Subcutaneous abdominal adipose tissue (tissue), 5 donors: ENCODE results near the gene KCNH1.

ENCODE experiments used
- H3K27ac ChIP-seq: one replicate; pipeline ENCODE4 v1.7.0; 2013; ENCODE audit warnings: low read depth, mild to moderate bottlenecking, inconsistent platforms, low read length, moderate library complexity
- H3K27me3 ChIP-seq, 5 donors: one replicate each; pipeline ENCODE4 v1.7.0; 2013; ENCODE audit warnings: low read length in 5 of 5, inconsistent platforms in 1 of 5; ENCODE audit not compliant: control insufficient read depth in 5 of 5, insufficient read depth in 4 of 5
- H3K36me3 ChIP-seq, 5 donors: one replicate each; pipeline ENCODE4 v1.7.0; 2013; ENCODE audit warnings: low read length in 5 of 5; ENCODE audit not compliant: control insufficient read depth in 5 of 5, insufficient read depth in 5 of 5
- H3K4me1 ChIP-seq, 5 donors: one replicate each; pipeline ENCODE4 v1.7.0; 2013; ENCODE audit warnings: low read length in 5 of 5, mild to moderate bottlenecking in 3 of 5, moderate library complexity in 1 of 5; ENCODE audit not compliant: control insufficient read depth in 5 of 5, insufficient read depth in 5 of 5
- H3K4me3 ChIP-seq, 5 donors: one replicate each; pipeline ENCODE4 v1.7.0; 2013; ENCODE audit warnings: low read length in 5 of 5, low read depth in 1 of 5
- H3K9ac ChIP-seq, 5 donors: one replicate each; pipeline ENCODE4 v1.7.0; 2013; ENCODE audit warnings: low read length in 5 of 5, mild to moderate bottlenecking in 4 of 5, moderate library complexity in 3 of 5
- H3K9me3 ChIP-seq, 5 donors: one replicate each; pipeline ENCODE4 v1.7.0; 2013; ENCODE audit warnings: low read length in 5 of 5; ENCODE audit not compliant: control insufficient read depth in 5 of 5
- donor health status: healthy.
- donor health status: healthy.
- donor health status: healthy.
- donor health status: healthy.
- donor health status: healthy.

KCNH1 gene

DNA sequence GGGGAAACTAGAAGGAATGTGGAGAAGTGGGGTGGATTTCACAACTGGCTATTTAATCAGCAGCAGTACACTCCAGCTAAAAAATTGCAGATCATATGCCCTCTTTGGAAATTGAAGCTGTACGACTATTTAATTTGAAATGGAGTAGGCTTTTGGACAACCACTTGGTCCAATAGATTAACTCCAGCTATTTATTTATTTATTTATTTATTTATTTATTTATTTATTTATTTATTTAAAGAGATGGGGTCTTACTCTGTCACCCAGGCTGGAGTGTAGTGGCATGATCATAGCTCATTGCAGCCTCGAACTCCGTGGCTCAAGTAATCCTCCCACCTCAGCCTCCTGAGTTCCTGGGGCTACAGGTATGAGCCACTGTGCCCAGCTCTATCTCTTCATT, 312.3 kb downstream of the KCNH1 start:
- Histone ChIP-seq H3K9ac (no peak overlapping the region), H3K4me3 (no peak overlapping the region), H3K36me3 (no peaks in the 10 kb centered on the region), H3K9me3 (no peaks in the 10 kb centered on the region), H3K27me3 (no peaks in the 10 kb centered on the region), H3K27ac (no peak overlapping the region), H3K4me1 (no peaks in the 10 kb centered on the region)

DNA sequence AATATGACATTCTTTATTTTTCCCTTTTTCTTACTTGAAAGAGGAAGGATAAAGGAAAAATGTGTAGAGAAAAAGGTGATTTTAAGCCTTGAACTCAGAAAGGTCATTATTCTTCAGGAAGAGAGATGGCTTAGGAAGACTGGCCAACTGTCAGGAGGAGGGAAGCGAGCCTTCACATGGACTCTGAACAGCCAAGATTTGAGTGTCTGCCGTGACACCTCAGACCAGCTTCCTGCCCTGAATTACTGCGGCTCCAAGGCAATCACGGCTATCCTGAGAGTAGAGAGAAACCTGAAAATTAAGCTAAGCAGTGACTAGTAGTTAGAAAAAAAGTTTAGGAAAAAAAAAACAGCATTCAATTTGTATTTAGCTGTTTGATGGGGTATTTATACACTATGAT, 314.7 kb downstream of the KCNH1 start:
- Histone ChIP-seq H3K36me3 (no peaks in the 10 kb centered on the region), H3K4me3 (no peak overlapping the region), H3K9ac (no peak overlapping the region)

DNA sequence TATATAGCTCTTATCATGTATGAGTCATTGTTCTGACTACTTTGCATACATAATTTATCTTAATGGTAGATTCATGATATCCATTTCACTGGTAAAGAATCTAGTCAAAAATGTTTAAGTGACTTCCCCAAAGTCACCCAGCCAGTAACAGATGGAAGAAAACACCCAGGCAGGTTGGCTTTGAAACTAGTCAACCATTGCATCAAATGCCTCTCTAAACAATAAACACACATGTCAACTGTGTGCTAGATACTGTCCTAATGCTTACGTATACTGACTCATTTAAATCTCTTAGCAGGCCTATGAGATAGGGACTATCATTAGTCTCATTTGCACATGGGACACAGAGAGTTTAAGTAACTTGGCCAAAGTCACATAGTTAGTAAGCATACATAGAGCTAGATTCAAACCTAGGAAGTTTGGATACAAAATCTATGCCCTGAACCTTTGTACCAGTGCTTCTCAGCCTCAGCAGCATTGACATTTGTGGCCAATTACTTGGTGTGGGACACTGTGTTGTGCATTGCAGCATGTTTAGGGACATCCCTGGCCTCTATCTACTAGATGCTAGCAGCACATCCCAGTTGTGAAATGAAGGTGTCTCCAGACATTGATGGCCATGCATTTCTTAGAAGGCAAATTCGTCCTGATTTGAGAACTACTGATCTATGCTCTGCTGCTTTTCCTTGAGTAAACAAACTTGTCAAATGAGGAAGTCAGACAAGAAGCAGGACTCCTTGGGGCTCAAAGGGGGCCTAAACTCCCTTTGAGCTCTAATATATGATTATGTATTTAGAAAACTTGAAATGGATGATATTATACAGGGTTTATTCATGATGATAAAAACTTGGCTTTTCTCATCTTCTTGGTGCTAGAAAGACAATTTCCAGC, 316.3 kb downstream of the KCNH1 start:
- H3K4me3 ChIP-seq: no peak overlapping the region
- no peaks in the 10 kb centered on the region for H3K4me1 ChIP-seq
- H3K9me3 ChIP-seq: no peaks in the 10 kb centered on the region
- no peaks in the 10 kb centered on the region for H3K36me3 ChIP-seq
- H3K27ac ChIP-seq: no peak overlapping the region
- H3K27me3 ChIP-seq: no peaks in the 10 kb centered on the region
- no peak overlapping the region for H3K9ac ChIP-seq

More for the DNA sequence above, 314.7 kb downstream of the KCNH1 start:
- H3K4me1 ChIP-seq: no peaks in the 10 kb centered on the region
- no peaks in the 10 kb centered on the region for H3K27me3 ChIP-seq
- no peaks in the 10 kb centered on the region for H3K9me3 ChIP-seq
- H3K27ac ChIP-seq: no peak overlapping the region

DNA sequence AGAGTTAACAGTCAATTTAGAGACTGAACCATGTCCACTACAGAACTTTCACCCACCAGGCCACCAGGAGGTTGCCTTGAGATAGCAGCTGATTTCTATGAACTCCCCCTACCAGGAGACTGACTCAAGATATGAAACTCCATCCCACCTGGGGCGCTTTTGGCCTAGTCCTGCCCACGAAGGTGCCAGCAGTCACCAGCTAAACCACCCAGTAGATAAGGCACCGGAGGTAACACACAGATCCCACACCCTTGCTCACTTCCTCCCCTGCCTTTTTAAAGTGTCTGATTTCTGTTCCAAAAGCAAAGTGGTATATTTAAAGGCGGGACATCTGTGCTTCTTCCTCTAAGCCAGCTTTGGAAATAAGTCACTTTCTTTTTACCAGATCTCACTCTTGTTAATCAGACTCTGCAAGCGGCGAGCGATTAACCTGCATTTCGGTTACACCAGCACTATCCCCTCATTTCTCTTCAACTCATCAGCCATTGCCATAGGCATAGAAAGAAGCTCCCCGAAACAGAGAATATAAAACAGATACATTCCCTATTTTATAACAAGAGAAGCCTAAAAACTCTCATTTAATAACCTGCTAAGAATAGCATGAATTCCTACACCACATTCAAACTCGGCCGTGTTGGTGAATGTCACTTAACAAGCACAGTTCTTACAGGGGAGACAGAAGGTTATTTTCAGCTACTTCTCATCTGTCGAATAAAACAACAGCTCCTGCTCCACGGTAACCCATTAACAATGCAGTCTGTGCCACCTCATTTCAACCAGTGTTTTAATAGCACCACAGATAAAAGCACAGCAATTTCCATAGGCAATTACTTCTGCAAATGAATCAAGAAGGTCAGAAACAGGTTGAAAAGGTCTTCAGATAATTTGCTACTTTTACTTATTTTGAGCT, 318.1 kb downstream of the KCNH1 start:
- Histone ChIP-seq H3K4me3 (no peak overlapping the region), H3K27me3 (no peaks in the 10 kb centered on the region), H3K9me3 (no peaks in the 10 kb centered on the region), H3K27ac (no peak overlapping the region), H3K36me3 (no peaks in the 10 kb centered on the region), H3K9ac (no peak overlapping the region), H3K4me1 (no peaks in the 10 kb centered on the region)

DNA sequence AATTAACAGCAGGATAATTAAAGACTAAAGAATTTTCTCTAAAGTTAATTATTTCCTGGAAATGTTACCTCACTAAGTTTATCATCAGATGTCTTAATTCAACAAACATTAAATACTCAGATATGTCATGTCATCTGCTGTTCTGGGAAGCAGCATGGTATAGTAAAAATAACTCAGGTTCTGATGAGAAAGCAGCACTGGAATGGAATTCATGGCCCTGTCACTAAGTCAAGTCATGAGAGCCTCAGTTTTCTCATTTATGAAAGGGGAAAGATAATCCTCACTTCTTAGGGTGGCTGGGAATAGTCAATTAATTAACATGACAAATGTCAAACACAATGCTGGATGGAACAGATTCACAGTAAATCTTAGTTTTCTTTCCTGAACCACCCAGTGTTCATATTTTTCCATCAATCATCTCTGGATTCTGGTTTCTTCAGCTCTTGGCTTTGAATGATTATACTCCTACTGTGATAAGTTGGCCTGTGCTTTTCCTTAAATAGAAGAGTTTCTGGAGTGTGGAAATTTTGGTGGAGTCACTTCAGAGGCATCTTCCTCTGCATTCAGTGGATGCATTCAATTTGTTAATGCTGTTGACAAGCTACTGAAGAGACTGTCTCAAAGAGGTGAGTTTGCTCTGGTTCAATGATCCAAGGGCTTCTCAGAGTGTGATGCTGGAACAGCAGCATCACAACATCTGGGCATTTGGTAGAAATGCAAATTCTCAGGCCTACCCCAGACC, 319.4 kb downstream of the KCNH1 start:
- Histone ChIP-seq H3K9me3 (no peaks in the 10 kb centered on the region), H3K4me3 (no peak overlapping the region), H3K4me1 (no peaks in the 10 kb centered on the region), H3K27ac (no peak overlapping the region), H3K9ac (no peak overlapping the region), H3K27me3 (no peaks in the 10 kb centered on the region), H3K36me3 (no peaks in the 10 kb centered on the region)

DNA sequence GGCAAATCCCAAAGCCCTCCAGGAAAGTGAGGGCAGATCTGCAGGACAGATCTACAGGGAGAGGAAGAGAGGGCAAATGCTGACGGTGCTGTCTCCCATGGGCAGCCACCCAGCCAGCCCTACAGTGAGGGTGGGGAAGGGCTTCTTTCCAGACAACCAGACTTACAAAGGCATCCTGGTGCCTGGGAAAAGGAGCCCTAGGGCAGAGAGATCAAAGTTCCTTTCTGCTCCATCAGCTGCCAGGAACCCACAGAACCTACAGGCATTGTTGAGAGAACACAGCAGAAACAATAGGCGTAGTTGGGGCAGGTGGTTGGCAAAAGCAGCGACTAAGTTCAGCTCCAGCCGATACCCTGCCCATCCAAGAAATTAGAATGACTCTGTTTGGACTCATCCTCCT, 332.4 kb downstream of the KCNH1 start:
- Histone ChIP-seq H3K27me3 (peaks cover 0 to 4% (median 0%) of the 10 kb centered on the region in 5 donors), H3K9me3 (no peaks in the 10 kb centered on the region), H3K4me3 (no peak overlapping the region), H3K9ac (no peak overlapping the region), H3K27ac (no peak overlapping the region), H3K36me3 (no peaks in the 10 kb centered on the region), H3K4me1 (no peaks in the 10 kb centered on the region)

DNA sequence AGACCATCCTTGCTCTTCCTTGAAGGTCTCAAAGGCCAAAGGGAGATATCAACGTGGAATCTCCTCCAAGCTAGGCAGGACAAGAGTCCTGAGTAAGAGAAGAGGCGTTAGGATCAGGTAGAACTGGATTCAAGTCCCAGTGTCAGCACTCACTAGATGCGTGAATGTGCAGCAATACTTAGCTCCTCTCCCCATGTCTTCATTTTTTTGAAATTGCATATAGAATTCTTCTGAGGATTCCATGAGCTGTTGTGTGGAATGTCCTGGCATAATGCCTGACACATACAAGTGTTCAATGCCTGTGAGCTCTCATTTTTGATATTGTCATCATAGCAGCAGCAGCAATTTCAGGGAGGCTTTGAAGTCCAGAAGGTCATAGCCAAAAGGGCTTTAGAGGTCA, 333.2 kb downstream of the KCNH1 start:
- no peaks in the 10 kb centered on the region for H3K4me1 ChIP-seq
- H3K36me3 ChIP-seq: no peaks in the 10 kb centered on the region
- H3K4me3 ChIP-seq: no peak overlapping the region
- H3K27me3 ChIP-seq: peaks cover 0 to 4% (median 0%) of the 10 kb centered on the region in 5 donors
- H3K9me3 ChIP-seq: no peaks in the 10 kb centered on the region
- no peak overlapping the region for H3K9ac ChIP-seq
- no peak overlapping the region for H3K27ac ChIP-seq

DNA sequence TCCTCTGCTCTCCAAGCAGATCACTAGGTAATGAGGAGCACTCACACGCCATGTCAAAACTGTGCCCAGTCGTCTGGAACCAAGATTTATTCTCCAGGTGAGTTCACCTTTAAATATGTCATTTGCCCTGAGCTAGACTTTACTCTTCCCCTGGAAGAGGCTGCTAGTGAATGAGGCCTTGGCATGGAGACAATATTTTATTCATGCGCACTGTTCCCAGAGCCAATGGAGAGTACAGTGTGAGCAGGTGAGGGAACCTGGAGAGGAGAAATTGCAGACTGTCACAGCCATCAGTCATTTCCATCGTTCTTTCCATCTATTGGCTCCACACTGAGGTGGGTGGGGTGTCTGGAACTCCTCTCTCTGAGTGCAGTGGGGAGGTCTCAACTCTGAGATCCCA, 333.6 kb downstream of the KCNH1 start:
- no peak overlapping the region for H3K27ac ChIP-seq
- no peak overlapping the region for H3K4me3 ChIP-seq

DNA sequence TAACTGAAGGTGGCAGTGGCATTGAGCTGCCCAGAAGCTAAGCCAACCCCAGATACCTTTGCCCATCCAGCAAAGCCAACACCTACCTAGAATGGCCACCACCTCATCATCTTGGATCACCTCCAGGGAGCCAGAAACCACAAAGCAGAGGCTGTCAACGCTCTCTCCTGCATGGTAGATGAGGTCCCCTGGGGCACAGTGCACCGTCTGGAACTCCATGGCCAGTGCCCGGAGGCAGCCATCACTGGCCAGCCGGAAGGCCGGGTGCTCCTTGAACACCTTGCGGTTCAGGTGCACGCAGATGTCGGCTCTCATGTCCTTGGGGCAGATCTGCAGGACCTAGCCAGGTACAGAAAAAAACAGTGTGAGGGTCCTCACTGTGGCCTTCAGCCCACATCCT, 336.5 kb downstream of the KCNH1 start:
- Histone ChIP-seq H3K27ac (no peak overlapping the region), H3K36me3 (no peaks in the 10 kb centered on the region), H3K4me3 (no peak overlapping the region), H3K27me3 (peaks cover 0 to 4% (median 0%) of the 10 kb centered on the region in 5 donors), H3K9me3 (no peaks in the 10 kb centered on the region), H3K4me1 (no peaks in the 10 kb centered on the region), H3K9ac (no peak overlapping the region)

More for the DNA sequence above, 333.6 kb downstream of the KCNH1 start:
- H3K27me3 ChIP-seq: peaks cover 0 to 4% (median 0%) of the 10 kb centered on the region in 5 donors
- no peaks in the 10 kb centered on the region for H3K9me3 ChIP-seq
- H3K9ac ChIP-seq: no peak overlapping the region
- H3K36me3 ChIP-seq: no peaks in the 10 kb centered on the region
- no peaks in the 10 kb centered on the region for H3K4me1 ChIP-seq
